ENCODE results near the gene IL1A. TPM values are rescaled to one million over a fixed set of nuclear protein-coding genes. Genes with fewer than 3 reads are reported as not detected.

The IL1A gene
- total RNA-seq, 1 donor = not detected

- Histone ChIP-seq H3K9me3 (ENCODE audit: low read depth, low read length) (no peaks in the 10 kb centered on the region), H2AFZ (ENCODE audit: low read length) (no peak overlapping the region), H3K27ac (ENCODE audit: low read depth, low read length) (no peak overlapping the region), H4K20me1 (ENCODE audit: insufficient read depth, low read length) (no peaks in the 10 kb centered on the region), H3K27me3 (ENCODE audit: insufficient read depth, low read length) (no peaks in the 10 kb centered on the region), H3K79me2 (ENCODE audit: insufficient read depth, low read length) (peaks cover 10% of the 10 kb centered on the region), H3K4me3 (ENCODE audit: insufficient read depth, low read length) (no peak overlapping the region), H3K4me1 (ENCODE audit: insufficient read depth, low read length) (peaks cover 12% of the 10 kb centered on the region), H3K36me3 (ENCODE audit: insufficient read depth, low read length) (no peaks in the 10 kb centered on the region), H3K4me2 (ENCODE audit: insufficient read depth, low read length) (no peak overlapping the region)
- TF ChIP-seq CTCF (IDR thresholded peaks at IDR 0.05; ENCODE audit: extremely low read depth, low read depth, low read length) = peak; percentile 40
- no peak for DNase-seq (ENCODE audit: insufficient read length, low spot score, missing footprints)
Measured at GRCh38 chr2:112768432-112768831, 15.9 kb downstream of the IL1A start.

- Histone ChIP-seq H2AFZ (ENCODE audit: low read length) (peak overlapping the region; percentile 71), H4K20me1 (ENCODE audit: insufficient read depth, low read length) (no peaks in the 10 kb centered on the region), H3K27ac (ENCODE audit: low read depth, low read length) (peak overlapping the region; percentile 43), H3K4me1 (ENCODE audit: insufficient read depth, low read length) (peaks cover 18% of the 10 kb centered on the region), H3K79me2 (ENCODE audit: insufficient read depth, low read length) (peaks cover 16% of the 10 kb centered on the region), H3K4me2 (ENCODE audit: insufficient read depth, low read length) (peak overlapping the region; percentile 56), H3K36me3 (ENCODE audit: insufficient read depth, low read length) (no peaks in the 10 kb centered on the region), H3K4me3 (ENCODE audit: insufficient read depth, low read length) (peak overlapping the region; percentile 32), H3K9me3 (ENCODE audit: low read depth, low read length) (no peaks in the 10 kb centered on the region), H3K27me3 (ENCODE audit: insufficient read depth, low read length) (no peaks in the 10 kb centered on the region)
- DNase-seq (ENCODE audit: insufficient read length, low spot score, missing footprints) = peak; percentile 30
- no peak for TF ChIP-seq CTCF (IDR thresholded peaks at IDR 0.05; ENCODE audit: extremely low read depth, low read depth, low read length)
Measured at GRCh38 chr2:112767693-112768330, 16.5 kb downstream of the IL1A start.

GRCh38 chr2:112765251-112765650, 19.0 kb downstream of the IL1A start:
- Histone ChIP-seq H3K36me3 (ENCODE audit: insufficient read depth, low read length) (peaks cover 4% of the 10 kb centered on the region), H3K79me2 (ENCODE audit: insufficient read depth, low read length) (peaks cover 30% of the 10 kb centered on the region), H3K4me2 (ENCODE audit: insufficient read depth, low read length) (peak overlapping the region; percentile 94), H3K4me1 (ENCODE audit: insufficient read depth, low read length) (peaks cover 27% of the 10 kb centered on the region), H2AFZ (ENCODE audit: low read length) (peak overlapping the region; percentile 84), H3K4me3 (ENCODE audit: insufficient read depth, low read length) (peak overlapping the region; percentile 89), H4K20me1 (ENCODE audit: insufficient read depth, low read length) (no peaks in the 10 kb centered on the region), H3K9me3 (ENCODE audit: low read depth, low read length) (no peaks in the 10 kb centered on the region), H3K27me3 (ENCODE audit: insufficient read depth, low read length) (no peaks in the 10 kb centered on the region), H3K27ac (ENCODE audit: low read depth, low read length) (peak overlapping the region; percentile 73)
- DNase-seq (ENCODE audit: insufficient read length, low spot score, missing footprints) = no peak
- TF ChIP-seq CTCF (IDR thresholded peaks at IDR 0.05; ENCODE audit: extremely low read depth, low read depth, low read length) = no peak

GRCh38 chr2:112764071-112765044, 19.9 kb downstream of the IL1A start, which contains the start of gene CKAP2L:
Gene CKAP2L (minus strand): TSS chr2:112764609. CDS start chr2:112764598, 11 bp downstream.
- DNase-seq (ENCODE audit: insufficient read length, low spot score, missing footprints) = peak; percentile 98

More at GRCh38 chr2:112764071-112765044, 19.9 kb downstream of the IL1A start, which contains the start of gene CKAP2L:
- no peak for TF ChIP-seq CTCF (IDR thresholded peaks at IDR 0.05; ENCODE audit: extremely low read depth, low read depth, low read length)
- peak within 1 kb of the TSS; percentile 89 for H3K4me3 ChIP-seq (ENCODE audit: insufficient read depth, low read length)
- no peaks in the 10 kb centered on the region for H4K20me1 ChIP-seq (ENCODE audit: insufficient read depth, low read length)
- peaks cover 34% of the 10 kb centered on the region for H3K79me2 ChIP-seq (ENCODE audit: insufficient read depth, low read length)
- no peaks in the 10 kb centered on the region for H3K27me3 ChIP-seq (ENCODE audit: insufficient read depth, low read length)
- H3K9me3 ChIP-seq (ENCODE audit: low read depth, low read length) = no peaks in the 10 kb centered on the region
- H3K4me2 ChIP-seq (ENCODE audit: insufficient read depth, low read length) = peak within 1 kb of the TSS; percentile 94
- H3K27ac ChIP-seq (ENCODE audit: low read depth, low read length) = peak within 1 kb of the TSS; percentile 84
- H2AFZ ChIP-seq (ENCODE audit: low read length) = peak within 1 kb of the TSS; percentile 97
- H3K4me1 ChIP-seq (ENCODE audit: insufficient read depth, low read length) = peaks cover 28% of the 10 kb centered on the region
- H3K36me3 ChIP-seq (ENCODE audit: insufficient read depth, low read length) = peaks cover 4% of the 10 kb centered on the region

All from osteoblast (primary cell).